CD14-positive monocyte (primary cell): ENCODE measurements around the gene TPRN. TPM values are rescaled to one million over a fixed set of nuclear protein-coding genes. Genes with fewer than 3 reads are reported as not detected.

ENCODE experiments used
- DNase-seq, 3 donors: peaks; one replicate each; pipeline ENCODE4 v3.0.0-alpha.2; 2011 to 2022
- H2AFZ ChIP-seq: 2 replicates; pipeline ENCODE4 v1.6.0; 2012; ENCODE audit warnings: mild to moderate bottlenecking, low read depth, low read length, inconsistent platforms; ENCODE audit not compliant: insufficient read depth, poor library complexity, severe bottlenecking
- H3K27ac ChIP-seq, 2 donors: 1 replicate in 1 of 2; 2 replicates in 1 of 2; pipeline ENCODE4 v1.5.1; 2012 to 2013; ENCODE audit warnings: low read length in 2 of 2, control low read depth in 1 of 2, inconsistent platforms in 1 of 2, low read depth in 1 of 2, mild to moderate bottlenecking in 1 of 2
- H3K27me3 ChIP-seq, 2 donors: one replicate each; pipeline versions ENCODE4 v1.6.0 to v1.6.1; 2011 to 2013; ENCODE audit warnings: low read length in 2 of 2; ENCODE audit not compliant: control insufficient read depth in 2 of 2, insufficient read depth in 2 of 2
- H3K36me3 ChIP-seq, 2 donors: replicated peaks in 1 of 2; 1 replicate in 1 of 2; 2 replicates in 1 of 2; pipeline versions ENCODE4 v1.5.1 to v1.6.1; 2012 to 2013; ENCODE audit warnings: low read length in 2 of 2, control low read depth in 1 of 2, inconsistent platforms in 1 of 2, mild to moderate bottlenecking in 1 of 2; ENCODE audit not compliant: insufficient read depth in 2 of 2, control insufficient read depth in 1 of 2
- H3K4me1 ChIP-seq, 2 donors: 1 replicate in 1 of 2; 2 replicates in 1 of 2; pipeline versions ENCODE4 v1.5.1 to v1.6.1; 2012 to 2013; ENCODE audit warnings: low read length in 2 of 2, control low read depth in 1 of 2, inconsistent platforms in 1 of 2, mild to moderate bottlenecking in 1 of 2, moderate library complexity in 1 of 2; ENCODE audit not compliant: insufficient read depth in 2 of 2, control insufficient read depth in 1 of 2
- H3K4me2 ChIP-seq: replicated peaks from 2 replicates; pipeline ENCODE3; 2012; ENCODE audit warnings: low read length, moderate library complexity, mild to moderate bottlenecking; ENCODE audit not compliant: poor library complexity, severe bottlenecking; ENCODE audit errors: extremely low read depth
- H3K4me3 ChIP-seq, 3 experiments: fragments of 200-600 bp in 1 of 3; sonication (generic) in 1 of 3; replicated peaks in 1 of 3; 1 replicate in 2 of 3; 2 replicates in 1 of 3; pipeline ENCODE4 v1.5.1; 2011 to 2013; ENCODE audit warnings: low read length in 3 of 3, mild to moderate bottlenecking in 3 of 3, control low read depth in 2 of 3, low read depth in 2 of 3, inconsistent platforms in 1 of 3, moderate library complexity in 1 of 3
- H3K79me2 ChIP-seq: 2 replicates; pipeline ENCODE4 v1.6.0; 2012; ENCODE audit warnings: mild to moderate bottlenecking, control low read depth, inconsistent platforms, low read length, moderate library complexity; ENCODE audit not compliant: insufficient read depth
- H3K9ac ChIP-seq: 2 replicates; pipeline ENCODE4 v1.6.0; 2017; ENCODE audit warnings: low read length, mild to moderate bottlenecking; ENCODE audit not compliant: insufficient read depth, poor library complexity, severe bottlenecking
- H3K9me3 ChIP-seq, 2 donors: replicated peaks in 1 of 2; 1 replicate in 1 of 2; 2 replicates in 1 of 2; pipeline versions ENCODE4 v1.5.1 to v1.6.1; 2012 to 2013; ENCODE audit warnings: low read length in 2 of 2, control low read depth in 1 of 2; ENCODE audit not compliant: control insufficient read depth in 1 of 2, insufficient read depth in 1 of 2
- H4K20me1 ChIP-seq: 2 replicates; pipeline ENCODE4 v1.6.0; 2012; ENCODE audit warnings: mild to moderate bottlenecking, low read length, control low read depth, moderate library complexity; ENCODE audit not compliant: insufficient read depth
- H3K27ac Mint-ChIP-seq, 7 donors: one replicate each; pipeline ENCODE4 v1.8.0; 2020; ENCODE audit warnings: mild to moderate bottlenecking in 7 of 7, mixed read lengths in 7 of 7, moderate library complexity in 6 of 7, inconsistent platforms in 2 of 7
- H3K27me3 Mint-ChIP-seq, 3 donors: one replicate each; pipeline ENCODE4 v1.8.0; 2021 to 2022; ENCODE audit warnings: low read depth in 3 of 3, mild to moderate bottlenecking in 3 of 3, mixed read lengths in 3 of 3, moderate library complexity in 3 of 3, inconsistent platforms in 1 of 3
- H3K36me3 Mint-ChIP-seq, 2 donors: one replicate each; pipeline ENCODE4 v1.8.0; 2020; ENCODE audit warnings: mixed read lengths in 2 of 2, inconsistent platforms in 1 of 2, mild to moderate bottlenecking in 1 of 2
- H3K4me1 Mint-ChIP-seq: one replicate; pipeline ENCODE4 v1.8.0; 2020; ENCODE audit warnings: mild to moderate bottlenecking, mixed read lengths
- H3K4me3 Mint-ChIP-seq, 2 donors: one replicate each; pipeline ENCODE4 v1.8.0; 2020; ENCODE audit warnings: mild to moderate bottlenecking in 2 of 2, mixed read lengths in 2 of 2, moderate library complexity in 1 of 2
- H3K9me3 Mint-ChIP-seq, 7 donors: one replicate each; pipeline ENCODE4 v1.8.0; 2020 to 2022; ENCODE audit warnings: mixed read lengths in 7 of 7, mild to moderate bottlenecking in 6 of 7, moderate library complexity in 6 of 7, inconsistent platforms in 2 of 7
- WGBS: methylation state at CpG from one replicate; pipeline ENCODE4 v1.1.5; 2013; ENCODE audit warnings: missing lambda C conversion rate; ENCODE audit not compliant: insufficient coverage; 5-methylcytosine and 5-hydroxymethylcytosine counted together
- intact Hi-C, 2 donors: fragments of 100-400 bp; cut with micrococcal nuclease; formaldehyde crosslinking; loops; one replicate each; pipeline versions ENCODE4 v1.15.0 to v1.15.1; 2023
- polyA plus RNA-seq, 3 donors: library from polyadenylated mRNA; depleted of rRNA in 1 of 3; unstranded in 2 of 3; stranded (reverse) in 1 of 3; fragments of 300-500 nt in 2 of 3; fragments of >200 nt in 1 of 3; fragmentation: Illumina TruSeq in 2 of 3; gene quantifications; 1 replicate in 2 of 3; 2 replicates in 1 of 3; pipeline ENCODE4 v1.2.3, GENCODE V29; 2012 to 2021
- TF ChIP-seq, protein P1 (sequence below): fragments of 200-600 bp; IDR thresholded peaks from one replicate; pipeline ENCODE4 v1.8.0; 2022; ENCODE audit warnings: antibody characterized with exemption, mild to moderate bottlenecking

TPRN gene
- polyA plus RNA-seq, 3 donors = 0.30 to 4.6 (median 0.46) TPM

DNA sequence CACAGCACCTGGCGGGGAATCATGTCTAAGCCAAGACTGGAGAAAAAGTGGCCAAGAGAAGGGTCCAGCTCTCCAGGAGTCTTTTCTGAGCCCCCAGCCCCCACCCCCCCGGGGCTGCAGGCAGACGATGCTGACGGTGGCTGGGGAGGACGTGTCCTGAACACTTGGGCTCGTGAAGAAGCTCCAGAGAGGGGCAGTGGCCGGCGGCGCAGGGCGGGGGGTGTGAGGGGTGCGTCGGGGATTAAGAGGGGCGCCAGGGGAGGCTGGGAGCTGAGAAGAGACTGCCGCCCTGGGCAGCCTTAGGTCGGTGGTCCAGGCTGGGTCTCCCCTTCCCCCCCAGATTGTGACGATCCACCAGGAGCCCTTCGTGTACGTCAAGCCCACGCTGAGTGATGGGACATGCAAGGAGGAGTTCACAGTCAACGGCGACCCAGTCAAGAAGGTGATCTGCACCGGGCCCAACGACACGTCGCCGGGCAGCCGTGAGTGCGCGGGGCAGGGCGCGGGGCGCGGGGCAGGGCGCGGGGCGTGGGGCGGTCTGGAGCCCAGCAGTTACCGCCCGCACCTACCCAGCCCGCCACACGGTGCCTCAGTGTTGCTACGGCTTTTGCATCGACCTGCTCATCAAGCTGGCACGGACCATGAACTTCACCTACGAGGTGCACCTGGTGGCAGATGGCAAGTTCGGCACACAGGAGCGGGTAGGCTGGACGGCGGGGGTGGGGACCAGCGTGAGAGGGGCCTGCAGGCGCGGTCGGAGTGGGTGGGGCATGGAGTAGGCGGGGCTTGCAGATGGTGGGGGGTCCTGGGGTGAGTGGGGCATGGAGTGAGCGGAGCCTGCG, 39.6 kb downstream of the TPRN start:
- peak overlapping the region in 1 of 2 donors; percentile 69 for H3K4me3 Mint-ChIP-seq
- Histone ChIP-seq H3K27me3 (peaks cover 13 to 96% of the 10 kb centered on the region in 2 donors), H3K4me2 (no peak overlapping the region)

DNA sequence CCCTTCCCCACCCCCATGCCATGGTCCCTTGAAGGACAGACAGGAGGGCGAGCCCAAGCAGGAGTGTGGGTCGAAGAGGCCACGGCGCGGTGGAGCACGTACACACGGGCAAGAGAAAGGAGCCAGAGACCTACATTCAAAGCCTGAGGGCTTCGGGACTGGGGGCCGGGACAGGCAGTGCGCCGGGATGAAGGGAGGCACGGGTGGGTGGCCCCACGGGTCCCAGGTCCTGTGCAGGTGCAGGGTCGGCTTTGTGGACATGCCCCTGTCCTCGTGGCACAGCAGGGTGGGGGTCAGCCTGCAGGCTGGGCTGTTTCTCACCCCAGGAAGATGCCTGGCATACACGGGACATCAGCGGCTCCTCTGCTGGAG, 40.5 kb downstream of the TPRN start:
- peaks cover 6 to 17% of the 10 kb centered on the region in 2 donors for H3K9me3 ChIP-seq
- no peaks in the 10 kb centered on the region for H3K36me3 Mint-ChIP-seq
- no peaks in the 10 kb centered on the region for H3K79me2 ChIP-seq
- TF ChIP-seq, protein P1, sequence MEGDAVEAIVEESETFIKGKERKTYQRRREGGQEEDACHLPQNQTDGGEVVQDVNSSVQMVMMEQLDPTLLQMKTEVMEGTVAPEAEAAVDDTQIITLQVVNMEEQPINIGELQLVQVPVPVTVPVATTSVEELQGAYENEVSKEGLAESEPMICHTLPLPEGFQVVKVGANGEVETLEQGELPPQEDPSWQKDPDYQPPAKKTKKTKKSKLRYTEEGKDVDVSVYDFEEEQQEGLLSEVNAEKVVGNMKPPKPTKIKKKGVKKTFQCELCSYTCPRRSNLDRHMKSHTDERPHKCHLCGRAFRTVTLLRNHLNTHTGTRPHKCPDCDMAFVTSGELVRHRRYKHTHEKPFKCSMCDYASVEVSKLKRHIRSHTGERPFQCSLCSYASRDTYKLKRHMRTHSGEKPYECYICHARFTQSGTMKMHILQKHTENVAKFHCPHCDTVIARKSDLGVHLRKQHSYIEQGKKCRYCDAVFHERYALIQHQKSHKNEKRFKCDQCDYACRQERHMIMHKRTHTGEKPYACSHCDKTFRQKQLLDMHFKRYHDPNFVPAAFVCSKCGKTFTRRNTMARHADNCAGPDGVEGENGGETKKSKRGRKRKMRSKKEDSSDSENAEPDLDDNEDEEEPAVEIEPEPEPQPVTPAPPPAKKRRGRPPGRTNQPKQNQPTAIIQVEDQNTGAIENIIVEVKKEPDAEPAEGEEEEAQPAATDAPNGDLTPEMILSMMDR = no peak
- H3K27me3 Mint-ChIP-seq = peaks cover 73 to 98% (median 89%) of the 10 kb centered on the region in 3 donors
- no peak overlapping the region for H3K4me2 ChIP-seq
- H3K27me3 ChIP-seq = peaks cover 14 to 96% of the 10 kb centered on the region in 2 donors
- no peaks in the 10 kb centered on the region for H4K20me1 ChIP-seq
- WGBS = 79% methylated on average over 14 of the region's 17 CpGs
- H3K9me3 Mint-ChIP-seq = peaks cover 0 to 25% (median 8%) of the 10 kb centered on the region in 7 donors
- H3K27ac ChIP-seq = no peak overlapping the region
- intact Hi-C loops = no loop called here
- peak overlapping the region in 1 of 2 donors; percentile 69 for H3K4me3 Mint-ChIP-seq
- H3K4me1 ChIP-seq = peaks cover 7 to 19% of the 10 kb centered on the region in 2 donors
- H3K4me1 Mint-ChIP-seq = peaks cover 9% of the 10 kb centered on the region
- no peak for DNase-seq
- no peak overlapping the region for H3K27ac Mint-ChIP-seq
- H3K9ac ChIP-seq = no peak overlapping the region
- H3K36me3 ChIP-seq = no peaks in the 10 kb centered on the region
- H2AFZ ChIP-seq = no peak overlapping the region
- H3K4me3 ChIP-seq = no peak overlapping the region

More for the DNA sequence above, 39.6 kb downstream of the TPRN start:
- no peak for DNase-seq
- H3K4me1 Mint-ChIP-seq = peaks cover 9% of the 10 kb centered on the region
- no peaks in the 10 kb centered on the region for H3K36me3 ChIP-seq
- intact Hi-C loops = no loop called here
- H3K9me3 ChIP-seq = peaks cover 6 to 17% of the 10 kb centered on the region in 2 donors
- no peaks in the 10 kb centered on the region for H4K20me1 ChIP-seq
- H3K79me2 ChIP-seq = no peaks in the 10 kb centered on the region
- H3K4me1 ChIP-seq = peaks cover 7 to 19% of the 10 kb centered on the region in 2 donors
- H3K36me3 Mint-ChIP-seq = no peaks in the 10 kb centered on the region
- no peak overlapping the region for H3K27ac Mint-ChIP-seq
- no peak overlapping the region for H3K27ac ChIP-seq
- H2AFZ ChIP-seq = no peak overlapping the region
- H3K27me3 Mint-ChIP-seq = peaks cover 75 to 98% (median 89%) of the 10 kb centered on the region in 3 donors
- peaks cover 0 to 25% (median 8%) of the 10 kb centered on the region in 7 donors for H3K9me3 Mint-ChIP-seq
- no peak overlapping the region for H3K4me3 ChIP-seq
- TF ChIP-seq, protein P1 = no peak
- WGBS = 39% methylated on average over 53 of the region's 56 CpGs
- H3K9ac ChIP-seq = no peak overlapping the region
